Adrenal gland (tissue), 5 donors: ENCODE measurements around the gene EHD4.

ENCODE experiments used
- POLR2A ChIP-seq, 2 donors: fragments of 450-650 bp; IDR thresholded peaks; one replicate each; pipeline ENCODE4 v1.6.1; 2017; ENCODE audit warnings: antibody characterized with exemption in 2 of 2, mild to moderate bottlenecking in 2 of 2, moderate library complexity in 1 of 2
- TF ChIP-seq, protein P1 (sequence below), 6 experiments: fragments of 450-650 bp in 4 of 6; fragments of 200-600 bp in 2 of 6; sonication (generic) in 1 of 6; IDR thresholded peaks; 1 replicate in 5 of 6; 2 replicates in 1 of 6; pipeline versions ENCODE4 v1.5.1 to v1.8.0; 2016 to 2021; ENCODE audit warnings: antibody characterized with exemption in 6 of 6, mild to moderate bottlenecking in 2 of 6, moderate library complexity in 1 of 6
- donor health status: DM: no; HTN: no; CAD: no.

DNA sequence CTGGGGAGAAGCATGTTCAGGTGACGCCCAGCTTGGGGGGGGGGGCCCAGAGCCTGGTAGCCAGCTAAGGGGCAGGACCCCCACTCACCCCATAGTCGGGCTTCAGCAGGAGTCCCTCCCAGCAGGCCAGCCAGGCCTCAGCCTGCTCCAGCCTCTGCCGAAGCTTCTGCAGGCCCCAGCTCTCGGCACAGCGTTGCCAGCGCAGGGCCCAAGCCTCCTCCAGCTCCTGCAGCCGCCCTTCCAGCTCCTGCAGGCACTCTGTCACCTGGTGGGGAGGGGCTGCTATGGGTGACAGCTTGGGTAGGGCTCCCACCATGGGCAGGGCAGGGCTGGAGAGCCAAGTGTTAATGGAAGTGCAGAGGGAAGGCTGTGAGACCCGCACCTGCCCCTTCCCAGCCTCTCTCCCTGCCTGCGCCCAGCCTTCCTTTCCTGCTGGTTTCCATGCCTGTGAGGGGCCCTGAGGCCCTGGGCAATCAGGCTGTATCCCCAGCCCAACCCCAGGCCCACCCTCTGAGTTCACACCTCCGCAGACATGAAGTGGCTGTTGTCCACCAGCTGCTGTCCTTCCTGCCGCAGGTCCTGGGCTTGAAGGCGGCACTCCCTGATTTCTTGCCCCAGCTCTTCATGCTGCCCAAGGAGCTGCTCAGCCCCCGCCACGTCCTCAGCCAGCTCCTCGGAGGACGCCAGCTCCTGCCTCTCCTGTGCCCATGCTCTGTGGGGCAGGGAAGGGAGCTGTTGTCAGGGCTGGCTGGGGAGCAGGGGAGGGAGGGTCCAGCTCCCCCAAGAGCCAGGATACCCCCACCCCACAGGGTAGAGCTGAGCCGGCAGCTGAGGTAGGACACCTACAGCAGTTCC, 119.4 kb downstream of the EHD4 start:
- TF ChIP-seq, protein P1, sequence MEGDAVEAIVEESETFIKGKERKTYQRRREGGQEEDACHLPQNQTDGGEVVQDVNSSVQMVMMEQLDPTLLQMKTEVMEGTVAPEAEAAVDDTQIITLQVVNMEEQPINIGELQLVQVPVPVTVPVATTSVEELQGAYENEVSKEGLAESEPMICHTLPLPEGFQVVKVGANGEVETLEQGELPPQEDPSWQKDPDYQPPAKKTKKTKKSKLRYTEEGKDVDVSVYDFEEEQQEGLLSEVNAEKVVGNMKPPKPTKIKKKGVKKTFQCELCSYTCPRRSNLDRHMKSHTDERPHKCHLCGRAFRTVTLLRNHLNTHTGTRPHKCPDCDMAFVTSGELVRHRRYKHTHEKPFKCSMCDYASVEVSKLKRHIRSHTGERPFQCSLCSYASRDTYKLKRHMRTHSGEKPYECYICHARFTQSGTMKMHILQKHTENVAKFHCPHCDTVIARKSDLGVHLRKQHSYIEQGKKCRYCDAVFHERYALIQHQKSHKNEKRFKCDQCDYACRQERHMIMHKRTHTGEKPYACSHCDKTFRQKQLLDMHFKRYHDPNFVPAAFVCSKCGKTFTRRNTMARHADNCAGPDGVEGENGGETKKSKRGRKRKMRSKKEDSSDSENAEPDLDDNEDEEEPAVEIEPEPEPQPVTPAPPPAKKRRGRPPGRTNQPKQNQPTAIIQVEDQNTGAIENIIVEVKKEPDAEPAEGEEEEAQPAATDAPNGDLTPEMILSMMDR (IDR thresholded peaks at IDR 0.05) = no peak
- TF ChIP-seq POLR2A (IDR thresholded peaks at IDR 0.05) = no peak
